HL-60/S4 treated with retinoic acid at 250 ng/mL for 4 days and 3 days (cell line): ENCODE results near the gene NMBR.
"Not testable (repeated sequence)": the region's sequence is repeated elsewhere in the genome, so short reads cannot be mapped to it uniquely, and the experiment has no call there.

ENCODE experiments used
- in situ Hi-C: fragments of 300-500 bp; cut with MboI; formaldehyde crosslinking; loops from 2 replicates; pipeline ENCODE4 v1.7.0; 2022; ENCODE audit warnings: low sequenced_read_pairs

NMBR gene

GRCh38 chr6:142146828-142147662, at the start of gene NMBR, which contains the start of gene VTA1:
Gene NMBR (minus strand): TSS chr6:142147122. CDS start chr6:142088658, 58,464 bp downstream.
Gene VTA1 (plus strand): TSS chr6:142147263. CDS start chr6:142147288, 25 bp downstream.
- in situ Hi-C loops: no loop called here

- in situ Hi-C loops: no loop called here
Measured at GRCh38 chr6:142195862-142196541, 49.1 kb upstream of the NMBR start.

- in situ Hi-C loops: no loop called here
Measured at GRCh38 chr6:142193621-142194020, 46.7 kb upstream of the NMBR start.

- in situ Hi-C loops: no loop called here
Measured at GRCh38 chr6:142192343-142192742, 45.4 kb upstream of the NMBR start.

GRCh38 chr6:142189057-142189456, 42.1 kb upstream of the NMBR start:
- in situ Hi-C loops: no loop called here

- in situ Hi-C loops: not testable (repeated sequence)
Measured at GRCh38 chr6:142188341-142188740, 41.4 kb upstream of the NMBR start.

- in situ Hi-C loops: no loop called here
Measured at GRCh38 chr6:142187209-142187608, 40.3 kb upstream of the NMBR start.

GRCh38 chr6:142185641-142186040, 38.7 kb upstream of the NMBR start:
- in situ Hi-C loops: no loop called here

- in situ Hi-C loops: no loop called here
Measured at GRCh38 chr6:142184307-142184706, 37.4 kb upstream of the NMBR start.

- in situ Hi-C loops: no loop called here
Measured at GRCh38 chr6:142183351-142183750, 36.4 kb upstream of the NMBR start.

- in situ Hi-C loops: no loop called here
Measured at GRCh38 chr6:142182004-142182403, 35.1 kb upstream of the NMBR start.

GRCh38 chr6:142178129-142178528, 31.2 kb upstream of the NMBR start:
- in situ Hi-C loops: no loop called here

GRCh38 chr6:142174703-142175102, 27.8 kb upstream of the NMBR start:
- in situ Hi-C loops: loop anchor here (25.0 kb wide), 1 partner anchor 213 kb away; no protein-coding TSS in a partner anchor

- in situ Hi-C loops: loop anchor here (25.0 kb wide), 1 partner anchor 213 kb away; no protein-coding TSS in a partner anchor
Measured at GRCh38 chr6:142173980-142174379, 27.1 kb upstream of the NMBR start.

GRCh38 chr6:142172758-142173157, 25.8 kb upstream of the NMBR start:
- in situ Hi-C loops: loop anchor here (25.0 kb wide), 1 partner anchor 215 kb away; no protein-coding TSS in a partner anchor

- in situ Hi-C loops: loop anchor here (25.0 kb wide), 1 partner anchor 216 kb away; no protein-coding TSS in a partner anchor
Measured at GRCh38 chr6:142171351-142171750, 24.4 kb upstream of the NMBR start.

GRCh38 chr6:142167486-142167885, 20.6 kb upstream of the NMBR start:
- in situ Hi-C loops: loop anchor here (25.0 kb wide), 1 partner anchor 220 kb away; no protein-coding TSS in a partner anchor

GRCh38 chr6:142167071-142167470, 20.1 kb upstream of the NMBR start:
- in situ Hi-C loops: loop anchor here (25.0 kb wide), 1 partner anchor 220 kb away; no protein-coding TSS in a partner anchor

- in situ Hi-C loops: loop anchor here (25.0 kb wide), 1 partner anchor 222 kb away; no protein-coding TSS in a partner anchor
Measured at GRCh38 chr6:142165227-142165626, 18.3 kb upstream of the NMBR start.

- in situ Hi-C loops: loop anchor here (25.0 kb wide), 1 partner anchor 225 kb away; no protein-coding TSS in a partner anchor
Measured at GRCh38 chr6:142162780-142163179, 15.9 kb upstream of the NMBR start.

GRCh38 chr6:142156758-142157068, 9.8 kb upstream of the NMBR start:
- in situ Hi-C loops: loop anchor here (25.0 kb wide), 1 partner anchor 231 kb away; no protein-coding TSS in a partner anchor
